ENCODE results near the gene ALG10B.
"Not testable (repeated sequence)": the region's sequence is repeated elsewhere in the genome, so short reads cannot be mapped to it uniquely, and the experiment has no call there.

The ALG10B gene

GRCh38 chr12:38350342-38351174 lies 34.0 kb downstream of the ALG10B start:
- no peak overlapping the region for H3K4me3 ChIP-seq (ENCODE audit: low read length)
- TF ChIP-seq, protein P1, sequence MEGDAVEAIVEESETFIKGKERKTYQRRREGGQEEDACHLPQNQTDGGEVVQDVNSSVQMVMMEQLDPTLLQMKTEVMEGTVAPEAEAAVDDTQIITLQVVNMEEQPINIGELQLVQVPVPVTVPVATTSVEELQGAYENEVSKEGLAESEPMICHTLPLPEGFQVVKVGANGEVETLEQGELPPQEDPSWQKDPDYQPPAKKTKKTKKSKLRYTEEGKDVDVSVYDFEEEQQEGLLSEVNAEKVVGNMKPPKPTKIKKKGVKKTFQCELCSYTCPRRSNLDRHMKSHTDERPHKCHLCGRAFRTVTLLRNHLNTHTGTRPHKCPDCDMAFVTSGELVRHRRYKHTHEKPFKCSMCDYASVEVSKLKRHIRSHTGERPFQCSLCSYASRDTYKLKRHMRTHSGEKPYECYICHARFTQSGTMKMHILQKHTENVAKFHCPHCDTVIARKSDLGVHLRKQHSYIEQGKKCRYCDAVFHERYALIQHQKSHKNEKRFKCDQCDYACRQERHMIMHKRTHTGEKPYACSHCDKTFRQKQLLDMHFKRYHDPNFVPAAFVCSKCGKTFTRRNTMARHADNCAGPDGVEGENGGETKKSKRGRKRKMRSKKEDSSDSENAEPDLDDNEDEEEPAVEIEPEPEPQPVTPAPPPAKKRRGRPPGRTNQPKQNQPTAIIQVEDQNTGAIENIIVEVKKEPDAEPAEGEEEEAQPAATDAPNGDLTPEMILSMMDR (IDR thresholded peaks at IDR 0.05; ENCODE audit: insufficient read depth, low read depth, low read length, missing control alignments) = no peak
- no peak for DNase-seq (ENCODE audit: low read depth)

DNA sequence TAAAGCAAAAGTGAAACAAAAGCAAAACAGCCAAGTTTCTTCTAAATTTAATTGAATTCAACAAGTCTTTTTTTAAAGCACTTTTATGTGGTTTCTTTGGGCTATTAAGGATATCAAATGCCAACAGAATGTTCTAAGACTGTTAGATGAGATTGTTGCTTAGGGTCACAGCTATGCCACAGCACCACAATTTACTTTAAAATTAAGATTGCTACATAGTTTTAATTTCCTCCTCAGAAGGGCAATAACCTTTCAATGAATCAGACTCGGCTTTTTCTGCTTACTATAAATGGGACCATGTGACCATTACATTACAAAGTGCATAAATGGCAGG lies 34.6 kb downstream of the ALG10B start:
- not testable (repeated sequence) for DNase-seq (ENCODE audit: low read depth); H3K4me3 ChIP-seq (ENCODE audit: low read length)

GRCh38 chr12:38367506-38367905 lies 50.9 kb downstream of the ALG10B start:
- no peak overlapping the region for H3K4me3 ChIP-seq (ENCODE audit: low read length)
- no peak for DNase-seq (ENCODE audit: low read depth)
- TF ChIP-seq, protein P1 (IDR thresholded peaks at IDR 0.05; ENCODE audit: insufficient read depth, low read depth, low read length, missing control alignments) = no peak

DNA sequence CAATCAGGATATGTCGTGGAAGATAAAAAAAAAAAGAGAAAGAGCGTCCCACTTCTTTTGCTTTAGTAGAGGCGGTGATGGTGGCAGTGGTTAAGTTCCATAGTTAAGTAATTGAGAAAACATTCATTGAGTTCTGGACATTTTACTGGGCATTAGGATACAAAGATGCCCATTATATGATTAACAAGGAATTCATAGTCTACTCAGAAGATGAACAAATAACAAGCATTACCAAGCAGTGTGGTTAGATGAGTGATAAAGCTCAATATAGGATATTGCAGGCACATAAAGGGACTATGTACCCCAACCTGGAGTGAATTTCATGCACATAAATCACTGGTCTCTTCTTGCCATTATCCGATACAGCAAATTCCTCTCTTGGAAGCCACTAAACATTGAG lies 53.7 kb downstream of the ALG10B start:
- TF ChIP-seq, protein P1 (IDR thresholded peaks at IDR 0.05; ENCODE audit: insufficient read depth, low read depth, low read length, missing control alignments) = no peak
- DNase-seq (ENCODE audit: low read depth) = no peak
- H3K4me3 ChIP-seq (ENCODE audit: low read length) = no peak overlapping the region

DNA sequence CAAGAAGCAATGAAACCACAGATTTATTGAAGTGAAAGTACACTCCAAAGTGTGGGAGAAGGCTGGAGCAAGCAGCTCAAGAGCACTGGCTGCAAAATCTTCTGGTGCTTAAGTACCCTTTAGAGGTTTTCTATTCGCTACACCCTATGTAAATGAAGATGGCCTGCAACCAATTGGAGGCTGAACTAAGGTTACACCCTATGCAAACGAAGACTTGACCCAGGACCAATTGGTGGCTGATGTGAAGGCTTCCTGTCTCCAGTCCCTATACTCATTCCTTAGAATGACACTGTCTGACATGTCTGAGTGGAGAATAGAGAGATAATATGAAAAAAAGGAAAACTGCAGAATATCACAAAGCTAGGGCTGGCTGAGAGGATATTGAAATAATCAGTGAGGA lies 57.2 kb downstream of the ALG10B start:
- TF ChIP-seq, protein P1 (IDR thresholded peaks at IDR 0.05; ENCODE audit: insufficient read depth, low read depth, low read length, missing control alignments) = no peak
- no peak for DNase-seq (ENCODE audit: low read depth)
- no peak overlapping the region for H3K4me3 ChIP-seq (ENCODE audit: low read length)

DNA sequence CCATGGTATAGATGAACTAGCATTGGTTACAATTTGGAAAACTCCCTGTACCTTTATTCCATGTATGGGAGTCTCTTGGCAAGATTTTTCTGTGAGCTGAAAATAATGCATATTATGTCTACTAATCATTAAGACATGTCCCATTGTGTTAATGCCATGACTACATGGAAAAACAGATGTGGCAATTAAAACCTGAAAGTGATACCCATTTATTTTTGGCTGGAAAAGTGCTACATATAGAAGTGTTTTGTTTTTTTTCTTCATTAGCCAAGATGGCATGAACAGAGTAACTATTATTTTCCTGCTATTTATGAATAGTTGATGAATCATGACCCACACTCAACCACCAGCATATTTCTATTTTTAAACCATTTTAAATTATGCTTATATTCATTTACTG lies 58.2 kb downstream of the ALG10B start:
- H3K4me3 ChIP-seq (ENCODE audit: low read length) = no peak overlapping the region
- DNase-seq (ENCODE audit: low read depth) = peak; percentile 10
- TF ChIP-seq, protein P1 (IDR thresholded peaks at IDR 0.05; ENCODE audit: insufficient read depth, low read depth, low read length, missing control alignments) = no peak
